ENCODE results near the gene POGK. TPM values are rescaled to one million over a fixed set of nuclear protein-coding genes. Genes with fewer than 3 reads are reported as not detected.
A peak's percentile ranks its signal among the peaks of the same experiment; 100 is the strongest.

Gene POGK
- total RNA-seq, 4 donors from 2014 or later: 36.5 to 51.2 (median 44.8) TPM

GRCh38 chr1:166868639-166869038, 29.4 kb downstream of the POGK start:
- TF ChIP-seq EP300 (IDR thresholded peaks at IDR 0.05): no peak
- TF ChIP-seq POLR2AphosphoS5 (IDR thresholded peaks at IDR 0.05): no peak
- no peak for TF ChIP-seq POLR2A (IDR thresholded peaks at IDR 0.05)
- TF ChIP-seq CTCF (IDR thresholded peaks at IDR 0.05): no peak
- no peak overlapping the region for H3K4me3 ChIP-seq
- no peak for ATAC-seq
- no peaks in the 10 kb centered on the region for H3K9me3 ChIP-seq
- 88 to 100% methylated on average over 1 to 4 of the region's 7 CpGs for WGBS, 2 donors (ENCODE audit: low coverage in 1 of 2)
- H3K36me3 ChIP-seq: peaks cover 0 to 35% of the 10 kb centered on the region in 2 donors
- H3K4me1 ChIP-seq: peaks cover 0 to 35% (median 3%) of the 10 kb centered on the region in 3 donors
- no peaks in the 10 kb centered on the region for H3K27me3 ChIP-seq
- no peak overlapping the region for H3K27ac ChIP-seq

DNA sequence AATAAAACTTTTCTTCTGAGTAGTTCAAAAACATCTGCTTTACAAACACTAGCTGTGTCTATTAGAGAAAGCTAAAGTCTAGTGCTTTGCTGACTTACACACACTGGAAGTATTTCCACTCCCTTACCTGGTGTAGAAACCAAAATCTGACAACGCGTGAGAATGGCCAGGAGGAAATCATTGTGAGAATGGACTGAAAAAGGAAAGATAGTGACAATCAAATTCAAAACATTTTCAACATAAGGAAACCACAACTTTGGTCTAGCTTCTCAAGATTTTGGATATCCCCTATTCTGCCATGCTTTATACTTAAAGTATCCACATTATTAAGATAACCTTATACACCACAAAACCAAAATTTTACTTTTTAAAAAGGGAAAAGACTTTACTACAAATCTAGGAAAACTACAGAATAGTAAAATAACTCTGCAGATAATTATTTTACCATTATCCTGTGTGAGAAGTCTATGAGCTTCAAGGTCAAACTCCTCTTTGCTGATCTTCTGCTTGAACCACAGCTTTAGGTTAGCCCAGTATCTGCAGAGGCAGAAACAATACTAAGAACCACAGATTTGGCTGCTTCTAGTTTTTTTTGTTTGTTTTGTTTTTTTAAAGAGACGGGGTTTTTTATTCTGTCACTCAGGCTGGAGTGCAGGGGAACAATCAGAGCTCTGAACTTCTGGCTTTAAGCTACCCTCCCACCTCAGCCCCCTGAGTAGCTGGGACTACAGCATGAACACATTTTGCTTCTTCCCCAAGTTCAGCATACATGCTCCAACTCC, 30.2 kb downstream of the POGK start:
- WGBS, 2 donors (ENCODE audit: low coverage in 1 of 2): 88 to 91% methylated on average over 3 of the region's 3 CpGs
- no peaks in the 10 kb centered on the region for H3K9me3 ChIP-seq
- no peak for ATAC-seq
- H3K27ac ChIP-seq: no peak overlapping the region
- H3K4me1 ChIP-seq: peaks cover 0 to 44% (median 4%) of the 10 kb centered on the region in 3 donors
- TF ChIP-seq POLR2AphosphoS5 (IDR thresholded peaks at IDR 0.05) (no peak), EP300 (IDR thresholded peaks at IDR 0.05) (no peak), POLR2A (IDR thresholded peaks at IDR 0.05) (no peak)
- peaks cover 0 to 35% of the 10 kb centered on the region in 2 donors for H3K36me3 ChIP-seq
- H3K4me3 ChIP-seq: no peak overlapping the region
- no peaks in the 10 kb centered on the region for H3K27me3 ChIP-seq

DNA sequence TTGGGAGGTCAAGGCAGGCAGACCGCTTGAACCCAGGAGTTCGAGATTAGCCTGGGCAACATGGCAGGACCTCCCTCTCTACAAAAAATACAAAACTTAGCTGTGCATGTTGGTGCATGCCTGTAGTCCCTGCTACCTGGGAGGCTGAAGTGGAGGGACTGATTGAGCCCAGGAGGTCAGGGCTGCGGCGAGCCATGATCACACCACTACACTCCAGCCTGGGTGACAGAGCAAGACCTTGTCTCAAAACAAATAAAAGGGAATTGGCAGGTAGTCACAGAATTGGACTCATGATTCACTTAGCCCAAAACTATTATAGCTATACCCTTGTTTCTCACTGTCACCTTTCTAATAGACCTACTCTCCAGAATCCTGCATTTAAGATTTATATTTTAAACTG, 31.3 kb downstream of the POGK start:
- H3K9me3 ChIP-seq: no peaks in the 10 kb centered on the region

DNA sequence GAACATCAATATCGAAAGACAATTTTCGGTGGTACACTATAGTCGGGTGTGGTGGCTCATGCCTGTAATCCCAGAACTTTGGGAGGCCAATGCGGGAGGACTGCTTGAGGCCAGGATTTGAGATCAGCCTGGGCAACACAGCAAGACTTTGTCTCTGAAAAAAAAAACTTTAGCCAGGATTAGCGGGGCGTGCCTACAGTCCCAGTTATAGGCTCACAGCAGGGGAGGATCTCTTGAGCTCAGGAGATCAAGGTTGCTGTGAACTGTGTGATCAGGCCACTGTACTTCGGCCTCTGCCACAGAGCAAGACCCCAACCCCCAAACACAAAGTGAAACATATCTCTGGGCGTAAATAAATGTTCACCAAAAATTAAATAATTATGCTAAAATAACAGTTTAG, 35.2 kb downstream of the POGK start:
- H3K36me3 ChIP-seq: no peaks in the 10 kb centered on the region
- H3K9me3 ChIP-seq: no peaks in the 10 kb centered on the region
- ATAC-seq: no peak
- 87 to 93% methylated on average over 6 to 8 of the region's 8 CpGs for WGBS, 2 donors (ENCODE audit: low coverage in 1 of 2)
- H3K27ac ChIP-seq: no peak overlapping the region
- TF ChIP-seq POLR2AphosphoS5 (IDR thresholded peaks at IDR 0.05) (no peak), EP300 (IDR thresholded peaks at IDR 0.05) (no peak), POLR2A (IDR thresholded peaks at IDR 0.05) (no peak), CTCF (IDR thresholded peaks at IDR 0.05) (no peak)
- H3K4me3 ChIP-seq: no peak overlapping the region
- H3K27me3 ChIP-seq: no peaks in the 10 kb centered on the region
- H3K4me1 ChIP-seq: peaks cover 0 to 63% (median 10%) of the 10 kb centered on the region in 3 donors

More for the DNA sequence above, 31.3 kb downstream of the POGK start:
- Histone ChIP-seq H3K4me3 (no peak overlapping the region), H3K27me3 (no peaks in the 10 kb centered on the region), H3K36me3 (peaks cover 0 to 32% of the 10 kb centered on the region in 2 donors), H3K4me1 (peaks cover 0 to 55% (median 10%) of the 10 kb centered on the region in 3 donors), H3K27ac (no peak overlapping the region)
- no peak for TF ChIP-seq POLR2A (IDR thresholded peaks at IDR 0.05)
- no peak for TF ChIP-seq POLR2AphosphoS5 (IDR thresholded peaks at IDR 0.05)
- no peak for TF ChIP-seq CTCF (IDR thresholded peaks at IDR 0.05)
- no peak for ATAC-seq
- WGBS, 2 donors (ENCODE audit: low coverage in 1 of 2): 84 to 100% methylated on average over 1 to 4 of the region's 4 CpGs

GRCh38 chr1:166875302-166875733, 36.0 kb downstream of the POGK start:
- no peaks in the 10 kb centered on the region for H3K27me3 ChIP-seq
- TF ChIP-seq POLR2AphosphoS5 (IDR thresholded peaks at IDR 0.05) (no peak), POLR2A (IDR thresholded peaks at IDR 0.05) (no peak), CTCF (IDR thresholded peaks at IDR 0.05) (no peak), EP300 (IDR thresholded peaks at IDR 0.05) (no peak)
- H3K4me1 ChIP-seq: peaks cover 0 to 55% (median 10%) of the 10 kb centered on the region in 3 donors
- H3K9me3 ChIP-seq: no peaks in the 10 kb centered on the region
- 24 to 47% methylated on average over 2 to 8 of the region's 8 CpGs for WGBS, 2 donors (ENCODE audit: low coverage in 1 of 2)
- no peak for ATAC-seq
- no peaks in the 10 kb centered on the region for H3K36me3 ChIP-seq
- peak overlapping the region; percentile 74 to 97 (median 95) for H3K27ac ChIP-seq
- peak overlapping the region; percentile 72 to 99 for H3K4me3 ChIP-seq

All from gastroesophageal sphincter (tissue), 4 donors.